HepG2 (cell line): Measurements from ENCODE around the gene R3HCC1L. TPM values are rescaled to one million over a fixed set of nuclear protein-coding genes. Genes with fewer than 3 reads are reported as not detected.

Experiments
- ATAC-seq: fragments of 200-7000 bp; cut with Tn5 transposase; 3 replicates; pipeline ENCODE4 v1.9.1; 2020; ENCODE audit warnings: mild to moderate bottlenecking, moderate library complexity
- BruUV-seq: library from RNA; stranded (reverse); fragments of 400-500 nt; replicated peaks from 2 replicates; lab custom pipeline; 2021; lab: Mats Ljungman, UMichigan
- CTCF ChIA-PET: fragments of 300-600 bp; formaldehyde crosslinking; extraction: SDS; loops from one replicate; lab custom pipeline; 2021; ENCODE audit warnings: low total read pairs, inconsistent platforms, low intra/inter-chr PET ratio; lab: Yijun Ruan, JAX
- POLR2A ChIA-PET: fragments of 350-600 bp; sonication (Branson Sonifier 250); formaldehyde crosslinking; loops from one replicate; lab custom pipeline; 2020; ENCODE audit warnings: antibody characterized with exemption, inconsistent platforms; lab: Yijun Ruan, JAX
- DNase-seq: peaks from one replicate; pipeline ENCODE4 v3.0.0-alpha.2; 2015; ENCODE audit warnings: low spot score
- FAIRE-seq: peaks from 3 replicates; lab custom pipeline; 2011; peaks lifted over from hg19 to GRCh38; lab: Jason Lieb, UNC
- H2AFZ ChIP-seq: one replicate; pipeline ENCODE4 v1.6.1; 2011; ENCODE audit warnings: low read length, inconsistent platforms
- H3K27ac ChIP-seq: fragments of 300-600 bp; 3 replicates; pipeline ENCODE4 v1.8.0; 2011; ENCODE audit warnings: mixed run types, mild to moderate bottlenecking, mixed read lengths, low read length, inconsistent platforms; ENCODE audit not compliant: insufficient read depth; ENCODE audit errors: extremely low read length
- H3K27me3 ChIP-seq, 2 experiments: fragments of 200-600 bp in 1 of 2; 2 replicates in 1 of 2; 3 replicates in 1 of 2; pipeline versions ENCODE4 v1.6.0 to v1.8.0; 2011; ENCODE audit warnings: low read length in 2 of 2, mild to moderate bottlenecking in 2 of 2, moderate library complexity in 2 of 2, inconsistent platforms in 1 of 2; ENCODE audit not compliant: insufficient read depth in 2 of 2, control insufficient read depth in 1 of 2
- H3K36me3 ChIP-seq, 2 experiments: fragments of 200-600 bp in 1 of 2; replicated peaks in 1 of 2; 2 replicates in 1 of 2; 3 replicates in 1 of 2; pipeline versions ENCODE4 v1.5.1 to v1.8.0; 2011; ENCODE audit warnings: low read length in 2 of 2, inconsistent platforms in 1 of 2; ENCODE audit not compliant: insufficient read depth in 2 of 2, control insufficient read depth in 1 of 2
- H3K4me1 ChIP-seq: 2 replicates; pipeline ENCODE4 v1.5.1; 2012; ENCODE audit warnings: low read length, inconsistent platforms; ENCODE audit not compliant: insufficient read depth
- H3K4me2 ChIP-seq: 2 replicates; pipeline ENCODE4 v1.6.0; 2011; ENCODE audit warnings: low read depth, low read length, inconsistent platforms
- H3K4me3 ChIP-seq, 3 experiments: fragments of 200-600 bp in 1 of 3; sonication (generic), shearing (Covaris generic) in 1 of 3; replicated peaks in 1 of 3; 2 replicates each; pipeline ENCODE4 v1.5.1; 2011 to 2016; ENCODE audit warnings: low read length in 3 of 3, inconsistent platforms in 2 of 3, low read depth in 2 of 3, mild to moderate bottlenecking in 2 of 3, control low read depth in 1 of 3, mixed read lengths in 1 of 3; ENCODE audit not compliant: insufficient read depth in 1 of 3
- H3K79me2 ChIP-seq: one replicate; pipeline ENCODE4 v1.6.1; 2011; ENCODE audit warnings: low read length, inconsistent platforms; ENCODE audit not compliant: insufficient read depth
- H3K9ac ChIP-seq: 2 replicates; pipeline ENCODE4 v1.6.0; 2011; ENCODE audit warnings: mild to moderate bottlenecking, low read depth, low read length, inconsistent platforms; ENCODE audit not compliant: insufficient read depth
- H3K9me3 ChIP-seq: 2 replicates; pipeline ENCODE4 v1.5.1; 2012; ENCODE audit warnings: mild to moderate bottlenecking, low read length
- H4K20me1 ChIP-seq: 2 replicates; pipeline ENCODE4 v1.6.0; 2011; ENCODE audit warnings: inconsistent platforms, mild to moderate bottlenecking, low read length, moderate library complexity; ENCODE audit not compliant: insufficient read depth
- ATF6 ChIP-seq: sonication (generic); formaldehyde crosslinking; conservative IDR thresholded peaks from 2 replicates; pipeline ENCODE4 v1.4.0; 2020; ENCODE audit warnings: missing genetic modification reagents
- LBX2 ChIP-seq: sonication (generic); formaldehyde crosslinking; IDR thresholded peaks from 2 replicates; pipeline ENCODE4 v1.5.0; 2020; ENCODE audit warnings: missing genetic modification reagents, mild to moderate bottlenecking, borderline replicate concordance
- MAFK ChIP-seq, 2 experiments: IDR thresholded peaks in 1 of 2; conservative IDR thresholded peaks in 1 of 2; 2 replicates each; pipeline ENCODE4 v1.6.1; 2011; ENCODE audit warnings: improper control_type of control experiment in 2 of 2, low read length in 2 of 2
- MIER2 ChIP-seq: IDR thresholded peaks from 2 replicates; pipeline ENCODE4 v1.6.1; 2016; ENCODE audit warnings: missing biosample characterization, missing genetic modification reagents
- NFIB ChIP-seq: sonication (generic); formaldehyde crosslinking; IDR thresholded peaks from 2 replicates; pipeline ENCODE4 v1.9.0; 2021; ENCODE audit warnings: missing genetic modification reagents, mild to moderate bottlenecking, borderline replicate concordance
- NFIC ChIP-seq: IDR thresholded peaks from 2 replicates; pipeline ENCODE4 v1.6.1; 2012; ENCODE audit warnings: mild to moderate bottlenecking, low read length, inconsistent platforms
- SAP130 ChIP-seq: IDR thresholded peaks from 2 replicates; pipeline ENCODE4 v1.6.1; 2016; ENCODE audit warnings: low read depth
- SRSF1 ChIP-seq: fragments of 200-400 bp; formaldehyde crosslinking; optimal IDR thresholded peaks from 2 replicates; pipeline ENCODE3; 2017; ENCODE audit warnings: mild to moderate bottlenecking, low read depth, low read length, moderate library complexity
- ZMYM4 ChIP-seq: sonication (generic); formaldehyde crosslinking; IDR thresholded peaks from 2 replicates; pipeline ENCODE4 v1.8.1; 2023; ENCODE audit warnings: mild to moderate bottlenecking, missing genetic modification reagents
- ZNF251 ChIP-seq: sonication (generic); formaldehyde crosslinking; IDR thresholded peaks from 2 replicates; pipeline ENCODE4 v1.9.0; 2021; ENCODE audit warnings: mild to moderate bottlenecking, missing genetic modification reagents
- ZNF296 ChIP-seq: sonication (generic); formaldehyde crosslinking; conservative IDR thresholded peaks from 2 replicates; pipeline ENCODE4 v1.5.0; 2020; ENCODE audit warnings: mild to moderate bottlenecking, missing genetic modification reagents
- WGBS: methylation state at CpG from one replicate; pipeline ENCODE4 v1.1.6; 2017; ENCODE audit warnings: low lambda C conversion rate; 5-methylcytosine and 5-hydroxymethylcytosine counted together
- in situ Hi-C: cut with HindIII; loops from 2 replicates; pipeline ENCODE4 v1.10.0; 2017; ENCODE audit warnings: low pct_unique_long_range_greater_than_20kb; ENCODE audit not compliant: extremely low pct_ligation_motif_present
- intact Hi-C: fragments of 100-400 bp; cut with micrococcal nuclease; formaldehyde crosslinking; loops from one replicate; pipeline ENCODE4 v1.10.0; 2022; ENCODE audit not compliant: unreplicated experiment
- polyA plus RNA-seq, 8 experiments: library from polyadenylated mRNA; depleted of rRNA in 3 of 8; stranded (reverse) in 7 of 8; unstranded in 1 of 8; fragments of >200 nt; fragmentation: Illumina TruSeq in 4 of 8; extraction: Trizol in 4 of 8; gene quantifications; 2 replicates each; pipeline versions ENCODE4 v1.2.1 to v1.2.3, GENCODE V29; 2011 to 2016; ENCODE audit warnings: low read depth in 4 of 8, missing spikeins in 1 of 8, mixed read lengths in 1 of 8; ENCODE audit not compliant: insufficient read depth in 1 of 8
- total RNA-seq, 5 experiments: library from RNA; depleted of rRNA; stranded (reverse); fragments of >200 nt; fragmentation: Illumina TruSeq; extraction: Trizol; gene quantifications; 2 replicates each; pipeline ENCODE4 v1.2.3, GENCODE V29; 2016; ENCODE audit warnings: low read depth in 1 of 5
- TF ChIP-seq, protein P1 (sequence below): sonication (generic); formaldehyde crosslinking; IDR thresholded peaks from 2 replicates; pipeline ENCODE4 v1.8.0; 2022; ENCODE audit warnings: missing genetic modification reagents, mild to moderate bottlenecking, moderate library complexity, borderline replicate concordance

The R3HCC1L gene
- total and polyA plus RNA-seq, 2 of the 13 experiments (the other 11 are each of a cell fraction or from before 2014, with no cell fraction given), result 6.5 to 12.2 TPM

DNA sequence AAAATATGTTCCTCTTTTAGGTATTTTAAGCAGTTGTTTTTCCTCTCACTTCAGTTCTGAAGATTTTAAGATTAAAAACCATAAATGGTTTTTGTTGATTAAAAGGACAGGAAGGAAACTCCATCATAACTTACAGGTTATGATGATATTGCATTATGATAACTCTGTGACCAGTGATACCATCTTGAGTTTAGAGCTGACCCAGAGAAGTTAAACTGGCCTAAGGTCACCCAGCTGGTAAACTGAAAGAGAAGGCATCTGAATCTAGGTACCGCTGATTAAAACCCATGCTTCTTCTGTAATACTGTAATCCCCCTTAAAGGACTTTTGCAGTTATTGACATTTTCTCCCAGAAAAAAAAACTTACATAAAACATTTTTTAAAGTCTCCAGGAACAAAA is 103.9 kb downstream of the R3HCC1L start:
- POLR2A ChIA-PET, result no interaction called here
- DNase-seq (no peak), ATAC-seq (no peak), FAIRE-seq (no peak)
- CTCF ChIA-PET, result no interaction called here
- no peak overlapping the region for H3K4me3 ChIP-seq
- no peaks in the 10 kb centered on the region for H3K79me2 ChIP-seq
- no peak overlapping the region for H3K9ac ChIP-seq
- BruUV-seq, result no TSS peak
- H3K27ac ChIP-seq, result no peak overlapping the region
- H3K4me2 ChIP-seq, result no peak overlapping the region
- no peaks in the 10 kb centered on the region for H3K9me3 ChIP-seq
- no peaks in the 10 kb centered on the region for H3K27me3 ChIP-seq
- H3K4me1 ChIP-seq, result no peaks in the 10 kb centered on the region
- WGBS, result 94% methylated on average over 1 of the region's 1 CpG
- TF ChIP-seq SAP130, result no peak
- TF ChIP-seq ZNF251 (CRISPR knock-in tag), result no peak
- TF ChIP-seq NFIB (CRISPR knock-in tag), result no peak
- TF ChIP-seq, protein P1, sequence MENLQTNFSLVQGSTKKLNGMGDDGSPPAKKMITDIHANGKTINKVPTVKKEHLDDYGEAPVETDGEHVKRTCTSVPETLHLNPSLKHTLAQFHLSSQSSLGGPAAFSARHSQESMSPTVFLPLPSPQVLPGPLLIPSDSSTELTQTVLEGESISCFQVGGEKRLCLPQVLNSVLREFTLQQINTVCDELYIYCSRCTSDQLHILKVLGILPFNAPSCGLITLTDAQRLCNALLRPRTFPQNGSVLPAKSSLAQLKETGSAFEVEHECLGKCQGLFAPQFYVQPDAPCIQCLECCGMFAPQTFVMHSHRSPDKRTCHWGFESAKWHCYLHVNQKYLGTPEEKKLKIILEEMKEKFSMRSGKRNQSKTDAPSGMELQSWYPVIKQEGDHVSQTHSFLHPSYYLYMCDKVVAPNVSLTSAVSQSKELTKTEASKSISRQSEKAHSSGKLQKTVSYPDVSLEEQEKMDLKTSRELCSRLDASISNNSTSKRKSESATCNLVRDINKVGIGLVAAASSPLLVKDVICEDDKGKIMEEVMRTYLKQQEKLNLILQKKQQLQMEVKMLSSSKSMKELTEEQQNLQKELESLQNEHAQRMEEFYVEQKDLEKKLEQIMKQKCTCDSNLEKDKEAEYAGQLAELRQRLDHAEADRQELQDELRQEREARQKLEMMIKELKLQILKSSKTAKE (CRISPR knock-in tag), result no peak
- TF ChIP-seq SRSF1, result no peak
- TF ChIP-seq ZMYM4, result no peak
- TF ChIP-seq MIER2, result no peak
- TF ChIP-seq ATF6 (CRISPR knock-in tag), result no peak
- TF ChIP-seq MAFK (conservative IDR thresholded peaks at IDR 0.05 in 1 of 2, IDR thresholded peaks at IDR 0.05 in 1 of 2; ENCODE audit: low read length in 2 of 2), result no peak
- no peak for TF ChIP-seq NFIC
- TF ChIP-seq ZNF296, result no peak
- TF ChIP-seq LBX2 (CRISPR knock-in tag), result no peak
- H2AFZ ChIP-seq, result no peak overlapping the region
- in situ Hi-C loops (no loop called here), intact Hi-C loops (no loop called here)
- peaks cover 0 to 47% of the 10 kb centered on the region in 2 experiments for H3K36me3 ChIP-seq
- no peaks in the 10 kb centered on the region for H4K20me1 ChIP-seq
